Activated CD4-positive, alpha-beta memory T cell treated with anti-CD3 and anti-CD28 coated beads, Interleukin-2, amount 10 ng/mL, durations not matched to agents 7 days and 5 days (primary cell): ENCODE results near the gene NT5C1A. TPM values are rescaled to one million over a fixed set of nuclear protein-coding genes. Genes with fewer than 3 reads are reported as not detected.

Source experiments
- CTCF ChIA-PET: fragments of 350-600 bp; sonication (Branson Sonifier 250); formaldehyde crosslinking; loops from one replicate; lab custom pipeline; 2021; ENCODE audit warnings: antibody characterized with exemption, inconsistent platforms; lab: Charles Lee
- POLR2A ChIA-PET: fragments of 350-600 bp; sonication (Branson Sonifier 250); formaldehyde crosslinking; loops from one replicate; lab custom pipeline; 2021; ENCODE audit warnings: antibody characterized with exemption; lab: Charles Lee
- DNase-seq: peaks from one replicate; pipeline ENCODE4 v3.0.0-alpha.2; 2020
- H3K27ac Mint-ChIP-seq: one replicate; pipeline ENCODE4 v1.8.0; 2021; ENCODE audit warnings: mild to moderate bottlenecking, mixed read lengths
- H3K27me3 Mint-ChIP-seq: one replicate; pipeline ENCODE4 v1.8.0; 2021; ENCODE audit warnings: mixed read lengths
- H3K36me3 Mint-ChIP-seq: one replicate; pipeline ENCODE4 v1.8.0; 2021; ENCODE audit warnings: low read depth, mixed read lengths
- H3K4me1 Mint-ChIP-seq: one replicate; pipeline ENCODE4 v1.8.0; 2021; ENCODE audit warnings: mixed read lengths
- H3K4me3 Mint-ChIP-seq: one replicate; pipeline ENCODE4 v1.8.0; 2021; ENCODE audit warnings: mild to moderate bottlenecking, mixed read lengths
- H3K9me3 Mint-ChIP-seq: one replicate; pipeline ENCODE4 v1.8.0; 2021; ENCODE audit warnings: mixed read lengths
- total RNA-seq, 2 experiments: library from RNA; stranded (reverse); gene quantifications; one replicate each; pipeline ENCODE4 v1.2.3, GENCODE V29; 2021

Gene NT5C1A
- total RNA-seq, 2 experiments from 2014 or later, result not detected

DNA sequence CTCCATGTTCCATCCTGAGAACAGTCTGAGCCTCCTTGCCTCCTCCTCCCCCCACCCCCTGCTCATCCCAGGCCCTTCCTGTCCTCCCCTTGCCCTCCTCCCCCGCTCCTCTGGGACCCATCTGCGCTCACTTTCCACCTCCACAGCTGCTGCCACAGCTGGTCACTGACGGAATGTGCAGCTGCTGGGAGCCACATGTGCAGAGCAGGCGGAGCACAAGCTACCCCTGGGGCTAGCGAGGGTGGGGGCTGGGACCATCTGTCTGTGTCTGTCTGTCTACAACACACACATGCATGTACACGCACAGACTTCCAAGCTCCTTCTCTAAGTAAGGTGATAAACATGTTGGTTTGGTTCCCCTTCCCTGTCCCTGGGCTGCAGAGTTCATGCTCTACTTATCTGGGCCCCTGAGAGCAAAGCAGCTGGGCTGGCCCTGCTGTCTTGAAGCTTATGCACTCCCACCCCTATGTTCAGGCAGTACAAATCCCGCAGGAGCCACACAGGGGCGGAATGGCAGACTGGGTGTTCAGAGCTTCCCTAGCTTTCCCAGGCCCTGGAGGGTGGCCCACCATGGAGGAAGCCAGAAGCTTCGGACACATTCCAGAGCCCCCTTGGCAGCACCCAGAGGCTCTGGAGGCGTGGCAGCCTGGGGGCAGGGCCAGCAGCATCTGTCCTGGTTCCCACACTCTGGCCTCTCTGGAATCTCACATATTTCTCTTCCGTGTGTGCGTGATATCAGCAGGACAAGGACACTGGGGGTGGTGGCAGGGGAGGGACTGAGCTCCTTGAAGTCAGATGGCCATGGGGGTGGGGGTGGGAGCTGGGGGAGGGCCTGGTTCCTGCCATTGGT is 25.4 kb downstream of the NT5C1A start:
- no peak overlapping the region for H3K27ac Mint-ChIP-seq
- peaks cover 1% of the 10 kb centered on the region for H3K27me3 Mint-ChIP-seq
- ChIA-PET POLR2A (no interaction called here), CTCF (interaction anchor here (1.2 to 4.6 kb wide), 3 partner anchors 12 to 40 kb away, joined by 3 to 26 read pairs (median 17); no protein-coding TSS in a partner anchor)
- no peaks in the 10 kb centered on the region for H3K36me3 Mint-ChIP-seq
- H3K4me1 Mint-ChIP-seq, result no peaks in the 10 kb centered on the region
- no peak for DNase-seq
- H3K9me3 Mint-ChIP-seq, result no peaks in the 10 kb centered on the region
- H3K4me3 Mint-ChIP-seq, result no peak overlapping the region

DNA sequence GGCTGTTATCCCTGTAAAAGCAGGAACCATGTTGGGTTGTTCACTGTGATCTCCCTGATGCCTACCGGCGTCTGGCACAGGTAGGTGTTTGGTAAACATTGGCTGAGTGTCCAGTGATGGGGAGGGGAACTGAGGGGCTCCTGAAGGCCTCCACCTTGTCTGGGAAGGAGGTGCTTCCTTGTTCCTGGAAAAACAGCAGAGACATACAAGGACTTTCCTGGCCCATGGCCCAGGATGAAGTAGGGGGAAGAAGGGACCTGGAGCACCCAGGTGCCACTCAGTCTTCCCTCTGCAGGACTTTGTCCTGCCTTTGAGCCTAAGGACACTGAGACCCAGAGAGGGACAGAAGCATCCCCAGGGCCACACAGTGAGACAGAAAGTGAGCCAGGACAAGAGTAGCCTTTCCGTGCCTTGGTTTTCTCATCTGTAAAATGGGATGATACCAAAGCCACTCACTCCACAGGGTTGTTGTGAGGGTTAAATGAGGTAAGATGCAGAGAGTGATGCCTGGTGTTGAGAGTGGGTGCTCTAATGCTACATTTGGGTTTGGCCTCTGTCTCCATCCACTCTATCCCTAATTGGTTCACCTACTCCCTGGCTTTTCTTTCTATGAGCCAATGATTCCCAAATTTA is 26.4 kb downstream of the NT5C1A start:
- CTCF ChIA-PET, result interaction anchor here (3.1 to 4.6 kb wide), 2 partner anchors 13 to 39 kb away, joined by 17 to 26 read pairs; no protein-coding TSS in a partner anchor

DNA sequence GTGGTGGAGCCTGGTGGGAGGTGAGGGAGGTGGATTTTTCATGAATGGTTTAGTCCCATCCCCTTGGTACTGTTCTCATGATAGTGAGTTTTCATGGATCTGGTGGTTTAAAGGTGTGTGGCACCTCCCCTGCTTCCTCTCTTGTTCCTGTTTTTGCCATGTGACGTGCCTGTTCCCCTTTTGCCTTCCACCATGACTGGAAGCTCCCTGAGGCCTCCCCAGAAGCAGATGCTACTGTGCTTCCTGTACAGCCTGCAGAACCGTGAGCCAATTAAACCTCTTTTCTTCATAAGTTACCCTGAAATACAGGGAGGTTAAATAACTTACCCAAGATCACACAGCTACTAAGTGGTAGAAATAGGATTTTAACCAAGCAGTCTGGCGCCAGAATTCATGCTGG is 28.2 kb downstream of the NT5C1A start:
- POLR2A ChIA-PET, result no interaction called here
- H3K27ac Mint-ChIP-seq, result no peak overlapping the region
- H3K4me3 Mint-ChIP-seq, result no peak overlapping the region
- peaks cover 15% of the 10 kb centered on the region for H3K27me3 Mint-ChIP-seq
- no peaks in the 10 kb centered on the region for H3K9me3 Mint-ChIP-seq
- H3K4me1 Mint-ChIP-seq, result peaks cover 2% of the 10 kb centered on the region
- H3K36me3 Mint-ChIP-seq, result no peaks in the 10 kb centered on the region
- DNase-seq, result no peak
- CTCF ChIA-PET, result interaction anchor here (2.1 kb wide), 1 partner anchor 15 kb away, joined by 8 read pairs; no protein-coding TSS in a partner anchor

More for the DNA sequence above, 26.4 kb downstream of the NT5C1A start:
- H3K36me3 Mint-ChIP-seq, result no peaks in the 10 kb centered on the region
- no peaks in the 10 kb centered on the region for H3K4me1 Mint-ChIP-seq
- no peak for DNase-seq
- no peaks in the 10 kb centered on the region for H3K9me3 Mint-ChIP-seq
- no peak overlapping the region for H3K4me3 Mint-ChIP-seq
- H3K27ac Mint-ChIP-seq, result no peak overlapping the region
- POLR2A ChIA-PET, result no interaction called here
- peaks cover 9% of the 10 kb centered on the region for H3K27me3 Mint-ChIP-seq

DNA sequence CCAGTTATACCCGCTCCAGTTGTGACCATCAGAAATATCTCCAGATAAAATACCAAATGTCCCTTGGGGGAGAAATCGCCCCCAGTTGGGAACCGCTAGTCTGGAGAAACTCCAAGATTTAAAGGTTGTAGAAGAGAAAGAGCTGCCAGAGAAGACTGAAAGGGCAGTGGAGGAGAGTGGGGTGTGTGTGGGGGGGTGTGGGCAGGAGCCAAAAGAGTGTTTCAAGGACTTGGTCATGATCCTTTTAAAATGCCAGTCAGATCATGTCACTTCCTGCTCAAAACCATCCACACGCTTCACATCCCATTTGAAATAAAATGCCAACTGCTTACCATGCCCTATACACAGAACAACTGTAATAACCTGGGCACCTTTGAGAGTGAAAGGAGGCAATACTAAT is 29.1 kb downstream of the NT5C1A start:
- H3K4me1 Mint-ChIP-seq, result peaks cover 2% of the 10 kb centered on the region
- no peaks in the 10 kb centered on the region for H3K9me3 Mint-ChIP-seq
- peaks cover 24% of the 10 kb centered on the region for H3K27me3 Mint-ChIP-seq
- POLR2A ChIA-PET, result no interaction called here
- no peak overlapping the region for H3K27ac Mint-ChIP-seq
- CTCF ChIA-PET, result interaction anchor here (1.9 to 2.1 kb wide), 2 partner anchors 15 to 37 kb away, joined by 8 to 10 read pairs; no protein-coding TSS in a partner anchor
- H3K36me3 Mint-ChIP-seq, result no peaks in the 10 kb centered on the region
- DNase-seq, result no peak
- no peak overlapping the region for H3K4me3 Mint-ChIP-seq

DNA sequence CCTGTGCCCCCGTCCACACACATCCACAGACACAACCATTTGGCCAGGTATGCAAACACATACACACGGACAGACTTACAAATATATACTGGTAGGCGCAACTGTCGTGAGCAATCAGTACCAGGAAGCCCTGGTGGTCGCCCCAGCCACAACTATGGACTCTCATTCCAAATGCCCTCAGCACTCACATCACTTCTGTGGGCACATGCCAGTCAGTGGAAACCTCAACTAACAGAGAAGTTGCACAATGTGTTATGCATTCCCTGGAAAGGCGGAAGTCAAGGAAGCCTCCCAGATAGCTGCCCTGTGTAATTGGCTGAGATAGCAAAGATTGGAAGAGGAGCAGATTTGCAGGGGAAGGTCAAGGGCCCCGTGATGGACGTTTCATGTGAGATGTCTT is 31.0 kb downstream of the NT5C1A start:
- POLR2A ChIA-PET, result no interaction called here
- Mint-ChIP-seq H3K27ac (no peak overlapping the region), H3K4me1 (peaks cover 2% of the 10 kb centered on the region), H3K27me3 (peaks cover 41% of the 10 kb centered on the region), H3K9me3 (no peaks in the 10 kb centered on the region), H3K4me3 (no peak overlapping the region), H3K36me3 (no peaks in the 10 kb centered on the region)
- CTCF ChIA-PET, result interaction anchor here (0.9 to 1.9 kb wide), 3 partner anchors 13 to 35 kb away, joined by 3 to 10 read pairs (median 10); no protein-coding TSS in a partner anchor
- DNase-seq, result no peak

DNA sequence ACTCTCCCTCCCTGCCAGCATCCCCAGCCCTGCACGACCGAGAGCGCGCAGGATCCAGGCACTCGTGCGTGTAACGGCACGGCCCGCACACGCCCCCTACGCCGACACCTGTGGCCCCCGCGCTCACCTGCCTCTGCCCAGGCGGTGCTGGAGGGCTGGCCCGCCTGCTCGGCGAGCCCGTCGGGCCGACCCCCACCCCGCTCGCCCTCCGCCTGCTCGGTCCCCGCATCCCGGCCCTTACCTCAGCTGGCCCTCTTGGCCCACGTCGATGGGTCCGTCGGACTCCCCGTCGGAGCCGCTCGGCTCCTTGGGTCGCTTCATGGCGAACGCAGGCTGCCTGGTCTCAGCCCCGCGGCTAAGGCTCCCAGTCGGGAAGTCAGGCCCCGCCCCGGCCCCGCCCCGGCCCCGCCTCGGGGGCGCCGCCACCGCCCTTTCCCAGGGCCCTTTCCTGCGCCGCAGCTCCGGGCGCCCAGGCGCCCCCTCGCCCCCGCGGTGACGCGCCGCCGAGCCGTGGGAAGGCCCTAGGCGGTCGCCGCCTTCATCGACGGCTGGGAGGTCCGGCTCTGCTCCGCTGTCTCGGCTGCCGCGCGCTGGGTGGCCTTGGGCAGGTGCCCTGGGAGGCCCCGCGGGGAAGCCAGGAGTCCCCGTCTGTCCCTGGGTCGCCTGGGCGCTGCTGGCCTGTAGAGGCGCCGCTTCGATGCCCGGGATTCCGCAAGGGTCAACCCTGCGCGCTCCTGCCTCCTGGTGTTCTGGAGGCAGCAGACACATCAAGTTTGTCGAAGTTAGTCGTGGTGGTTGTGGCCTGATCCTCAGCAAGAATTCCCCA is 32.4 kb downstream of the NT5C1A start, which contains the start of gene HEYL:
TSS of gene HEYL (minus strand) at position 339 of the 826 bp plus-strand sequence. CDS start at position 321, 18 bp downstream.
- Mint-ChIP-seq H3K4me1 (peaks cover 2% of the 10 kb centered on the region), H3K27ac (no peak within 1 kb of the TSS), H3K36me3 (no peaks in the 10 kb centered on the region), H3K4me3 (peak within 1 kb of the TSS; percentile 52), H3K9me3 (no peaks in the 10 kb centered on the region), H3K27me3 (peaks cover 50% of the 10 kb centered on the region)
- DNase-seq, result peak; percentile 68
- ChIA-PET POLR2A (no interaction called here), CTCF (interaction anchor here (1.1 to 1.7 kb wide), 2 partner anchors 18 to 31 kb away, joined by 4 read pairs; no protein-coding TSS in a partner anchor)

DNA sequence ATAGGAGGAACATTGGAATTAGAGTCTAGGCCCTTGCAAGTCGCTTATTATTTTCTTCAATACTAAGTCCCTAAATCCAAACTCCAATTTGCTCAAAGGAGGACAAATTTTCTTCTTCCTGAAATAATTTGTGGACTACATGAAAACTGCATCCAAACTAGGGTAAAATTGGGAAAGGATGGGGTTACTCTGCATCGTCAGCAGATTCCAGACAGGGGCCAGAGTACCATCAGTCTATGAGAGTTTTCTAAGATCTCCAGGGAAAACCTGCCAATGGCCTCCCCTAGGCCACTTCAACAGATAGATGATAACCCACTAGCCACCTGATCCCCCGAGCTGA is 33.0 kb downstream of the NT5C1A start:
- H3K36me3 Mint-ChIP-seq, result no peaks in the 10 kb centered on the region
- no peak overlapping the region for H3K27ac Mint-ChIP-seq
- POLR2A ChIA-PET, result no interaction called here
- no peak for DNase-seq
- no peaks in the 10 kb centered on the region for H3K9me3 Mint-ChIP-seq
- peaks cover 53% of the 10 kb centered on the region for H3K27me3 Mint-ChIP-seq
- H3K4me1 Mint-ChIP-seq, result peaks cover 2% of the 10 kb centered on the region
- peak overlapping the region; percentile 37 for H3K4me3 Mint-ChIP-seq
- CTCF ChIA-PET, result interaction anchor here (1.1 to 1.7 kb wide), 2 partner anchors 19 to 31 kb away, joined by 4 read pairs; no protein-coding TSS in a partner anchor

DNA sequence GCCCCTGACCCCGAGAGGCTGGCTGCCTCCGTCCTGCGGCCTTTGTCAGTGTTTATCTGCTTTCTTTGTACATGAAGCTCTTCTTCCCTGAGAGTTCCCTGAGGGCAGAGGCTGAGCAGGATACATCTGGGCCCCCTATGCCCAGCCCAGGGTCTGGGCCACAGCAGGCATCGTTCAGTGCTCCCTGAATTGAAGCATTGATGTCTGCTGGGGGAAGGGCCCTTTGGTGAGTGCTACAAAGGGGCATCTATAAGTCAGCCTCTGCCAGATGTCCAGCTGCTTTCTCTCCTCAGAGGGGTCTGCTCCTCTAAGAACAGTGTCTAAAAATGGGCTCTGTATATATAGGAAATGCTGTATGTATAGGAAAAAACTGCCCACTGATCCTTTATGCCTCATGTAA is 34.5 kb downstream of the NT5C1A start:
- POLR2A ChIA-PET, result no interaction called here
- Mint-ChIP-seq H3K4me3 (no peak overlapping the region), H3K4me1 (peaks cover 2% of the 10 kb centered on the region), H3K27ac (no peak overlapping the region), H3K9me3 (no peaks in the 10 kb centered on the region), H3K36me3 (no peaks in the 10 kb centered on the region), H3K27me3 (peaks cover 60% of the 10 kb centered on the region)
- CTCF ChIA-PET, result interaction anchor here (1.2 kb wide), 1 partner anchor 31 kb away, joined by 3 read pairs; no protein-coding TSS in a partner anchor
- no peak for DNase-seq

DNA sequence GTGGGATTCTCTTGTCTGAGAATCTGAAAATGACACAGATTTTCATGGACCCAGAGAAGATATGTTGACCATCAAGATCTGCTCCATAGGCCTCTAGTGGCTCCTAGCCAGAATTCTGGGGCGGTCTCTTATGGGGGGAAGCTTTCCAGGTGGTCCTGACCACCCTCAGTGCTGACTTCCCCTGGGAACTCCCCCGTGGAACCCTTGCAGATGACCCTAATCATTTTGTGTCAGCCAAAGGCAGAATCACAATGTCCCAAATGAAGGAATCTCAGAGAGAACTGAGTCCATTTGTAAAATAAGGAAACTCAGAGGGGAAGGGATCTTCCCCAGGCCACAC is 36.1 kb downstream of the NT5C1A start:
- peaks cover 7% of the 10 kb centered on the region for H3K4me1 Mint-ChIP-seq
- H3K36me3 Mint-ChIP-seq, result no peaks in the 10 kb centered on the region
- no peak overlapping the region for H3K4me3 Mint-ChIP-seq
- no peak overlapping the region for H3K27ac Mint-ChIP-seq
- H3K27me3 Mint-ChIP-seq, result peaks cover 56% of the 10 kb centered on the region
- CTCF ChIA-PET, result interaction anchor here (0.9 kb wide), 1 partner anchor 18 kb away, joined by 3 read pairs; no protein-coding TSS in a partner anchor
- no peak for DNase-seq
- no peaks in the 10 kb centered on the region for H3K9me3 Mint-ChIP-seq
- POLR2A ChIA-PET, result no interaction called here

DNA sequence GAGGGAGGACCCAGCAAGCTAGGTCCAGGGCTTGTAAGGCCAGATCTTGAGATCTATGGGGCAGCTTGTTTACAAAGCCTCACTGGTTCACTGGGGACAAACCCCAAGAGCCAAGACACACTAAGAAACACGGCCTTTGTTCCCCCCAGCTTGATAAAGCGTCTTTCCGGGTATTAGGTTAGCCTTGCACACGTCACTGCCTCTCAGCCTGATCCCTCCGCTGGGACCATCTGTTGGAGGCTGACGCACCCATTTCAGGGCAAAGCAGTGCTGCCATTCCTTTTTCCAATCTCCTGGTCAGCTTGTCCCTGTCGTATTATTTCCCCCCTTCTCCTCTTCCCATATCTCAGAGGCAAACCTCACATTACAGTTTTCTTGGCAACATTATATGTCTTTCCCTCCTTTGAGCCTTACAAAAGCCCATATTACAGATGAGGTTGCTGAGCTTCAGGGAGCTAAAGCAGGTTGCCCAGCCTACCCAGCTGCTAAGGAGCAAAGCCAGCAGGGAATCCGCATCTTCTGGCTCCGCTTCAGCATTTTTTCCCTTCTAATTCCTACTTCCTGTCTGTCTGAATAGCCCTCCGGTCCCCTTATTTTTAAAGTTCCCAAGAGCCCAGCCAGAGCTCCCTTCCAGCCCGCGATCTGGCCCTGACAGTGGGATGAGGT is 36.6 kb downstream of the NT5C1A start:
- Mint-ChIP-seq H3K27me3 (peaks cover 54% of the 10 kb centered on the region), H3K4me1 (peaks cover 7% of the 10 kb centered on the region), H3K27ac (no peak overlapping the region)

DNA sequence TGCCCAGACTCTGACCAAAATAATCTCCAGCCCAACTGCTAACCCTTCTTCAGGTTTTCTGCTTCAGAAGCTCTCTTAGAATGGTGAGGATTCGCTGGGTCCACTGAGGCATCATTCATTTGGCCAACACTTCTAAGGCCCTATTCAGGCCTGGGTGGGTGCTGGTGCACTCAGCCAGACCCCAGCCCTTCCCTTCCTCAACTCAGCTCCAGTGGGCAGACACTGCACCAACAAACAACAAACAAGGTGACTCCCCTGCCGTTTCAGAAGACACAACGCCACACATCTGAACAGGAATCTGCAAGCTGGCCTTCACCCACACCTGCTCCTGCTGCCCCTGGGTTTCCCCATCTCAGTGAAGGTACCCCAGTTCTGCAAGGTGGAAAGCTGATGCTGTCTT is 38.5 kb downstream of the NT5C1A start:
- Mint-ChIP-seq H3K27ac (no peak overlapping the region), H3K4me1 (peaks cover 5% of the 10 kb centered on the region), H3K36me3 (no peaks in the 10 kb centered on the region), H3K27me3 (peaks cover 49% of the 10 kb centered on the region), H3K4me3 (no peak overlapping the region), H3K9me3 (no peaks in the 10 kb centered on the region)
- DNase-seq, result no peak
- ChIA-PET CTCF (interaction anchor here (0.7 kb wide), 1 partner anchor 28 kb away, joined by 3 read pairs; no protein-coding TSS in a partner anchor), POLR2A (no interaction called here)

More for the DNA sequence above, 36.6 kb downstream of the NT5C1A start:
- ChIA-PET POLR2A (no interaction called here), CTCF (interaction anchor here (0.9 to 1.2 kb wide), 3 partner anchors 18 to 29 kb away, joined by 3 to 6 read pairs (median 4); no protein-coding TSS in a partner anchor)
- no peak for DNase-seq
- Mint-ChIP-seq H3K9me3 (no peaks in the 10 kb centered on the region), H3K36me3 (no peaks in the 10 kb centered on the region), H3K4me3 (no peak overlapping the region)
